HEK293 (cell line): ENCODE results near the gene COQ10A.

Source experiments
- BCL6B ChIP-seq: fragments of 450-650 bp; formaldehyde crosslinking; IDR thresholded peaks from 2 replicates; pipeline ENCODE4 v1.5.1; 2017; ENCODE audit warnings: missing biosample characterization, missing genetic modification characterization
- CTCF ChIP-seq: fragments of 450-650 bp; formaldehyde crosslinking; IDR thresholded peaks from 2 replicates; pipeline ENCODE4 v1.5.1; 2016; ENCODE audit warnings: missing biosample characterization, missing genetic modification characterization
- PATZ1 ChIP-seq: fragments of 450-650 bp; formaldehyde crosslinking; IDR thresholded peaks from 2 replicates; pipeline ENCODE4 v1.5.1; 2016; ENCODE audit warnings: missing biosample characterization, missing genetic modification characterization
- ZNF155 ChIP-seq: fragments of 450-650 bp; formaldehyde crosslinking; IDR thresholded peaks from 2 replicates; pipeline ENCODE4 v1.5.1; 2016; ENCODE audit warnings: missing biosample characterization, missing genetic modification characterization
- ZNF184 ChIP-seq: fragments of 450-650 bp; IDR thresholded peaks from 2 replicates; pipeline ENCODE4 v1.5.1; 2018; ENCODE audit warnings: missing biosample characterization, mild to moderate bottlenecking, missing genetic modification characterization
- ZNF518A ChIP-seq: fragments of 450-650 bp; formaldehyde crosslinking; conservative IDR thresholded peaks from 2 replicates; pipeline ENCODE4 v1.5.1; 2016; ENCODE audit warnings: low read depth, missing biosample characterization, missing genetic modification characterization
- ZNF571 ChIP-seq: fragments of 450-650 bp; formaldehyde crosslinking; IDR thresholded peaks from 2 replicates; pipeline ENCODE4 v1.5.0; 2017; ENCODE audit warnings: missing biosample characterization, missing genetic modification characterization

- TF ChIP-seq CTCF (tag by site-specific recombination) (no peak), PATZ1 (no peak), BCL6B (tag by site-specific recombination) (no peak), ZNF518A (tag by site-specific recombination) (no peak), ZNF184 (tag by site-specific recombination) (no peak), ZNF571 (no peak), ZNF155 (tag by site-specific recombination) (no peak)
These were observed 22.2 kb upstream of the COQ10A start for GRCh38 chr12:56244494-56244893.
